Measurements from ENCODE around the gene NEMF.

NEMF gene

DNA sequence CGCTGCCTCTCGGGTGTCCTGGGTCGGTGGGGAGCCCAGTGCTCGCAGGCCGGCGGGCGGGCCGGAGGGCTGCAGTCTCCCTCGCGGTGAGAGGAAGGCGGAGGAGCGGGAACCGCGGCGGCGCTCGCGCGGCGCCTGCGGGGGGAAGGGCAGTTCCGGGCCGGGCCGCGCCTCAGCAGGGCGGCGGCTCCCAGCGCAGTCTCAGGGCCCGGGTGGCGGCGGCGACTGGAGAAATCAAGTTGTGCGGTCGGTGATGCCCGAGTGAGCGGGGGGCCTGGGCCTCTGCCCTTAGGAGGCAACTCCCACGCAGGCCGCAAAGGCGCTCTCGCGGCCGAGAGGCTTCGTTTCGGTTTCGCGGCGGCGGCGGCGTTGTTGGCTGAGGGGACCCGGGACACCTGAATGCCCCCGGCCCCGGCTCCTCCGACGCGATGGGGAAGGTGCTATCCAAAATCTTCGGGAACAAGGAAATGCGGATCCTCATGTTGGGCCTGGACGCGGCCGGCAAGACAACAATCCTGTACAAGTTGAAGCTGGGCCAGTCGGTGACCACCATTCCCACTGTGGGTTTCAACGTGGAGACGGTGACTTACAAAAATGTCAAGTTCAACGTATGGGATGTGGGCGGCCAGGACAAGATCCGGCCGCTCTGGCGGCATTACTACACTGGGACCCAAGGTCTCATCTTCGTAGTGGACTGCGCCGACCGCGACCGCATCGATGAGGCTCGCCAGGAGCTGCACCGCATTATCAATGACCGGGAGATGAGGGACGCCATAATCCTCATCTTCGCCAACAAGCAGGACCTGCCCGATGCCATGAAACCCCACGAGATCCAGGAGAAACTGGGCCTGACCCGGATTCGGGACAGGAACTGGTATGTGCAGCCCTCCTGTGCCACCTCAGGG lies 41.0 kb upstream of the NEMF start (continued):
- TF ChIP-seq, protein P1, sequence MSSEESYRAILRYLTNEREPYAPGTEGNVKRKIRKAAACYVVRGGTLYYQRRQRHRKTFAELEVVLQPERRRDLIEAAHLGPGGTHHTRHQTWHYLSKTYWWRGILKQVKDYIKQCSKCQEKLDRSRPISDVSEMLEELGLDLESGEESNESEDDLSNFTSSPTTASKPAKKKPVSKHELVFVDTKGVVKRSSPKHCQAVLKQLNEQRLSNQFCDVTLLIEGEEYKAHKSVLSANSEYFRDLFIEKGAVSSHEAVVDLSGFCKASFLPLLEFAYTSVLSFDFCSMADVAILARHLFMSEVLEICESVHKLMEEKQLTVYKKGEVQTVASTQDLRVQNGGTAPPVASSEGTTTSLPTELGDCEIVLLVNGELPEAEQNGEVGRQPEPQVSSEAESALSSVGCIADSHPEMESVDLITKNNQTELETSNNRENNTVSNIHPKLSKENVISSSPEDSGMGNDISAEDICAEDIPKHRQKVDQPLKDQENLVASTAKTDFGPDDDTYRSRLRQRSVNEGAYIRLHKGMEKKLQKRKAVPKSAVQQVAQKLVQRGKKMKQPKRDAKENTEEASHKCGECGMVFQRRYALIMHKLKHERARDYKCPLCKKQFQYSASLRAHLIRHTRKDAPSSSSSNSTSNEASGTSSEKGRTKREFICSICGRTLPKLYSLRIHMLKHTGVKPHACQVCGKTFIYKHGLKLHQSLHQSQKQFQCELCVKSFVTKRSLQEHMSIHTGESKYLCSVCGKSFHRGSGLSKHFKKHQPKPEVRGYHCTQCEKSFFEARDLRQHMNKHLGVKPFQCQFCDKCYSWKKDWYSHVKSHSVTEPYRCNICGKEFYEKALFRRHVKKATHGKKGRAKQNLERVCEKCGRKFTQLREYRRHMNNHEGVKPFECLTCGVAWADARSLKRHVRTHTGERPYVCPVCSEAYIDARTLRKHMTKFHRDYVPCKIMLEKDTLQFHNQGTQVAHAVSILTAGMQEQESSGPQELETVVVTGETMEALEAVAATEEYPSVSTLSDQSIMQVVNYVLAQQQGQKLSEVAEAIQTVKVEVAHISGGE (tag by site-specific recombination; conservative IDR thresholded peaks at IDR 0.05; ENCODE audit: low read depth) = no peak
- TF ChIP-seq ZNF433 (tag by site-specific recombination; IDR thresholded peaks at IDR 0.05; ENCODE audit: low read depth) (no peak), ZBTB1 (tag by site-specific recombination; IDR thresholded peaks at IDR 0.05) (no peak), YY1 (tag by site-specific recombination; IDR thresholded peaks at IDR 0.05) (0 out of 2 replicates have a peak, but pooled peaks have one; percentile 29)

DNA sequence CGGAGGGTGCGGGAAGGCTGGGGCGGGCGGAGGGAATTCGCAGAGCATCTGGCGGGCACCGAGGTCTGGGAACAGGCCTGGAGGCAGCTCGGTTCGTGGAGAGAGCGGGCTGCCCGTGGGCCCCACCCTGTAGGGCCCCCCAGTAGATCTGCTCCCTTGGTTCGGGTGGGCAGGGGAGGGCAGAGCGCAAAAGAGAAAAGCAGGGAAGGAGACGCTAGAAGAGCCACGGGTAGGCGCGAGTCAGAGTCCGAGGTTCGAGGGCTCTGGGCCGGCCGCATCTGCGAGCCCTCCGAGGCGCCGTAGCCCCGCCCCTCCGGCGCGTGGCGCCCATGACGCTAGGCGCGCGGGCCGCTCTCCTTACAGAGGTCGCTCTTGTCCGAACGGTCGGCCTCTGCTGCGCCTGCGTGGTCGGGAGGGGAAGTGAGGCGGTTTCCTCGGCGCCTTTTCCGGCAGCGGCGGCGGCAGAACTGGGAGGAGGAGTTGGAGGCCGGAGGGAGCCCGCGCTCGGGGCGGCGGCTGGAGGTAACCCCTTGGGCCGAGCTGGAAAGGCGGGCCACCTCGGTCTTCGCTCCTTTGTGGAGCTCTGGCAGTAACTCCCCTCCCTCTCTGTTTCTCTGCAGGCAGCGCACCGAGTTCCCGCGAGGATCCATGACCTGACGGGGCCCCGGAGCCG lies 40.2 kb upstream of the NEMF start, which contains the start of gene ARF6:
TSS of gene ARF6 (plus strand) at position 447 of the 673 bp plus-strand sequence. CDS start 655 bp downstream, outside the sequence.
- CTCF ChIA-PET = interaction anchor here (0.8 to 2.1 kb wide), 6 partner anchors 11 to 212 kb away, joined by 3 to 12 read pairs (median 6); no protein-coding TSS in a partner anchor
- POLR2A ChIA-PET = interaction anchor here (0.7 to 2.5 kb wide), 12 partner anchors 11 to 224 kb away, joined by 3 to 20 read pairs (median 4); partner anchors contain the start of genes NEMF and VCPKMT
- Histone ChIP-seq H3K4me3 (ENCODE audit: low read depth, low read length) (peak within 1 kb of the TSS; percentile 90), H3K4me1 (ENCODE audit: control insufficient read depth, insufficient read depth, low read length) (peaks cover 5% of the 10 kb centered on the region; the same call in 1 of the 2 replicates), H3K27ac (ENCODE audit: extremely low read depth, low read depth, low read length) (peak within 1 kb of the TSS; percentile 99), H3K9me3 (ENCODE audit: control insufficient read depth, insufficient read depth, low read depth, low read length) (no peaks in the 10 kb centered on the region), H3K36me3 (ENCODE audit: control insufficient read depth in 2 of 2, insufficient read depth in 1 of 2, low read length in 2 of 2) (peaks cover 3 to 27% of the 10 kb centered on the region in 2 experiments; a peak in 2 of 3 replicates)
- TF ChIP-seq, protein P2, sequence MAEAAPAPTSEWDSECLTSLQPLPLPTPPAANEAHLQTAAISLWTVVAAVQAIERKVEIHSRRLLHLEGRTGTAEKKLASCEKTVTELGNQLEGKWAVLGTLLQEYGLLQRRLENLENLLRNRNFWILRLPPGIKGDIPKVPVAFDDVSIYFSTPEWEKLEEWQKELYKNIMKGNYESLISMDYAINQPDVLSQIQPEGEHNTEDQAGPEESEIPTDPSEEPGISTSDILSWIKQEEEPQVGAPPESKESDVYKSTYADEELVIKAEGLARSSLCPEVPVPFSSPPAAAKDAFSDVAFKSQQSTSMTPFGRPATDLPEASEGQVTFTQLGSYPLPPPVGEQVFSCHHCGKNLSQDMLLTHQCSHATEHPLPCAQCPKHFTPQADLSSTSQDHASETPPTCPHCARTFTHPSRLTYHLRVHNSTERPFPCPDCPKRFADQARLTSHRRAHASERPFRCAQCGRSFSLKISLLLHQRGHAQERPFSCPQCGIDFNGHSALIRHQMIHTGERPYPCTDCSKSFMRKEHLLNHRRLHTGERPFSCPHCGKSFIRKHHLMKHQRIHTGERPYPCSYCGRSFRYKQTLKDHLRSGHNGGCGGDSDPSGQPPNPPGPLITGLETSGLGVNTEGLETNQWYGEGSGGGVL (tag by site-specific recombination; IDR thresholded peaks at IDR 0.05) = no peak
- TF ChIP-seq, protein P3, sequence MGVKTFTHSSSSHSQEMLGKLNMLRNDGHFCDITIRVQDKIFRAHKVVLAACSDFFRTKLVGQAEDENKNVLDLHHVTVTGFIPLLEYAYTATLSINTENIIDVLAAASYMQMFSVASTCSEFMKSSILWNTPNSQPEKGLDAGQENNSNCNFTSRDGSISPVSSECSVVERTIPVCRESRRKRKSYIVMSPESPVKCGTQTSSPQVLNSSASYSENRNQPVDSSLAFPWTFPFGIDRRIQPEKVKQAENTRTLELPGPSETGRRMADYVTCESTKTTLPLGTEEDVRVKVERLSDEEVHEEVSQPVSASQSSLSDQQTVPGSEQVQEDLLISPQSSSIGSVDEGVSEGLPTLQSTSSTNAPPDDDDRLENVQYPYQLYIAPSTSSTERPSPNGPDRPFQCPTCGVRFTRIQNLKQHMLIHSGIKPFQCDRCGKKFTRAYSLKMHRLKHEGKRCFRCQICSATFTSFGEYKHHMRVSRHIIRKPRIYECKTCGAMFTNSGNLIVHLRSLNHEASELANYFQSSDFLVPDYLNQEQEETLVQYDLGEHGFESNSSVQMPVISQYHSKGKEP (tag by site-specific recombination; IDR thresholded peaks at IDR 0.05) = no peak
- TF ChIP-seq ZNF138 (tag by site-specific recombination; IDR thresholded peaks at IDR 0.05; ENCODE audit: borderline replicate concordance) = no peak
- 0 out of 2 replicates have a peak, but pooled peaks have one; percentile 56 for TF ChIP-seq KLF9 (tag by site-specific recombination; IDR thresholded peaks at IDR 0.05; ENCODE audit: low read depth)
- TF ChIP-seq, protein P4, sequence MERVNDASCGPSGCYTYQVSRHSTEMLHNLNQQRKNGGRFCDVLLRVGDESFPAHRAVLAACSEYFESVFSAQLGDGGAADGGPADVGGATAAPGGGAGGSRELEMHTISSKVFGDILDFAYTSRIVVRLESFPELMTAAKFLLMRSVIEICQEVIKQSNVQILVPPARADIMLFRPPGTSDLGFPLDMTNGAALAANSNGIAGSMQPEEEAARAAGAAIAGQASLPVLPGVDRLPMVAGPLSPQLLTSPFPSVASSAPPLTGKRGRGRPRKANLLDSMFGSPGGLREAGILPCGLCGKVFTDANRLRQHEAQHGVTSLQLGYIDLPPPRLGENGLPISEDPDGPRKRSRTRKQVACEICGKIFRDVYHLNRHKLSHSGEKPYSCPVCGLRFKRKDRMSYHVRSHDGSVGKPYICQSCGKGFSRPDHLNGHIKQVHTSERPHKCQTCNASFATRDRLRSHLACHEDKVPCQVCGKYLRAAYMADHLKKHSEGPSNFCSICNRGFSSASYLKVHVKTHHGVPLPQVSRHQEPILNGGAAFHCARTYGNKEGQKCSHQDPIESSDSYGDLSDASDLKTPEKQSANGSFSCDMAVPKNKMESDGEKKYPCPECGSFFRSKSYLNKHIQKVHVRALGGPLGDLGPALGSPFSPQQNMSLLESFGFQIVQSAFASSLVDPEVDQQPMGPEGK (tag by site-specific recombination; IDR thresholded peaks at IDR 0.05) = peak; percentile 56; the same call in 1 of the 2 replicates
- TF ChIP-seq ZNF791 (tag by site-specific recombination; IDR thresholded peaks at IDR 0.05) = no peak
- TF ChIP-seq, protein P5, sequence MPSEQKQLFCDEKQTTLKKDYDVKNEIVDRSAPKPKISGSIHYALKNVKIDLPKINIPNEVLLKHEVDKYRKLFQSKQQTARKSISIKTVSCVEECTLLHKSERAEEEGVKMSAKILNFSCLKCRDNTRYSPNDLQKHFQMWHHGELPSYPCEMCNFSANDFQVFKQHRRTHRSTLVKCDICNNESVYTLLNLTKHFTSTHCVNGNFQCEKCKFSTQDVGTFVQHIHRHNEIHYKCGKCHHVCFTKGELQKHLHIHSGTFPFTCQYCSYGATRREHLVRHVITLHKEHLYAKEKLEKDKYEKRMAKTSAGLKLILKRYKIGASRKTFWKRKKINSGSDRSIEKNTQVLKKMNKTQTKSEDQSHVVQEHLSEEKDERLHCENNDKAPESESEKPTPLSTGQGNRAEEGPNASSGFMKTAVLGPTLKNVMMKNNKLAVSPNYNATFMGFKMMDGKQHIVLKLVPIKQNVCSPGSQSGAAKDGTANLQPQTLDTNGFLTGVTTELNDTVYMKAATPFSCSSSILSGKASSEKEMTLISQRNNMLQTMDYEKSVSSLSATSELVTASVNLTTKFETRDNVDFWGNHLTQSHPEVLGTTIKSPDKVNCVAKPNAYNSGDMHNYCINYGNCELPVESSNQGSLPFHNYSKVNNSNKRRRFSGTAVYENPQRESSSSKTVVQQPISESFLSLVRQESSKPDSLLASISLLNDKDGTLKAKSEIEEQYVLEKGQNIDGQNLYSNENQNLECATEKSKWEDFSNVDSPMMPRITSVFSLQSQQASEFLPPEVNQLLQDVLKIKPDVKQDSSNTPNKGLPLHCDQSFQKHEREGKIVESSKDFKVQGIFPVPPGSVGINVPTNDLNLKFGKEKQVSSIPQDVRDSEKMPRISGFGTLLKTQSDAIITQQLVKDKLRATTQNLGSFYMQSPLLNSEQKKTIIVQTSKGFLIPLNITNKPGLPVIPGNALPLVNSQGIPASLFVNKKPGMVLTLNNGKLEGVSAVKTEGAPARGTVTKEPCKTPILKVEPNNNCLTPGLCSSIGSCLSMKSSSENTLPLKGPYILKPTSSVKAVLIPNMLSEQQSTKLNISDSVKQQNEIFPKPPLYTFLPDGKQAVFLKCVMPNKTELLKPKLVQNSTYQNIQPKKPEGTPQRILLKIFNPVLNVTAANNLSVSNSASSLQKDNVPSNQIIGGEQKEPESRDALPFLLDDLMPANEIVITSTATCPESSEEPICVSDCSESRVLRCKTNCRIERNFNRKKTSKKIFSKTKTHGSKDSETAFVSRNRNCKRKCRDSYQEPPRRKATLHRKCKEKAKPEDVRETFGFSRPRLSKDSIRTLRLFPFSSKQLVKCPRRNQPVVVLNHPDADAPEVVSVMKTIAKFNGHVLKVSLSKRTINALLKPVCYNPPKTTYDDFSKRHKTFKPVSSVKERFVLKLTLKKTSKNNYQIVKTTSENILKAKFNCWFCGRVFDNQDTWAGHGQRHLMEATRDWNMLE (tag by site-specific recombination; conservative IDR thresholded peaks at IDR 0.05; ENCODE audit: low read depth) = no peak
- TF ChIP-seq ZNF76 (tag by site-specific recombination; IDR thresholded peaks at IDR 0.05; ENCODE audit: borderline replicate concordance, low read depth) = peak; percentile 62; the same call in 1 of the 2 replicates
- TF ChIP-seq MZF1 (tag by site-specific recombination; IDR thresholded peaks at IDR 0.05; ENCODE audit: borderline replicate concordance) = no peak
- TF ChIP-seq BCL11A (tag by site-specific recombination; IDR thresholded peaks at IDR 0.05; ENCODE audit: low read depth) = peak; percentile 22; the same call in 1 of the 2 replicates
- TF ChIP-seq HOXA7 (CRISPR knock-in tag; IDR thresholded peaks at IDR 0.05; ENCODE audit: borderline replicate concordance) = no peak
- TF ChIP-seq KLF1 (tag by site-specific recombination; IDR thresholded peaks at IDR 0.05) = no peak
- peak; percentile 95 for TF ChIP-seq ZBTB48 (tag by site-specific recombination; IDR thresholded peaks at IDR 0.05)
- TF ChIP-seq SP7 (tag by site-specific recombination; IDR thresholded peaks at IDR 0.05) = no peak; the same call in 1 of the 2 replicates

Measured in HEK293 (cell line).